H7 (cell line): Measurements from ENCODE around the gene RFK. TPM values are rescaled to one million over a fixed set of nuclear protein-coding genes. Genes with fewer than 3 reads are reported as not detected.

Experiments used
- DNase-seq: peaks from one replicate; pipeline ENCODE4 v3.0.0; 2012
- H3K27me3 ChIP-seq: 2 replicates; pipeline ENCODE4 v1.6.0; 2011; ENCODE audit warnings: mild to moderate bottlenecking, low read length; ENCODE audit not compliant: control insufficient read depth, insufficient read depth
- H3K36me3 ChIP-seq: replicated peaks from 2 replicates; pipeline ENCODE4 v1.5.1; 2011; ENCODE audit warnings: low read length; ENCODE audit not compliant: control insufficient read depth, insufficient read depth
- H3K4me3 ChIP-seq: 2 replicates; pipeline ENCODE4 v1.5.1; 2011; ENCODE audit warnings: low read depth, mild to moderate bottlenecking, control low read depth, low read length, moderate library complexity; ENCODE audit not compliant: insufficient read depth
- total RNA-seq: library from RNA; depleted of rRNA; stranded (reverse); fragments of >200 nt; shearing (Covaris generic); gene quantifications from 2 replicates; pipeline ENCODE4 v1.2.3, GENCODE V29; 2014

RFK gene
- total RNA-seq, 1 experiment from 2014 or later = 15.2 TPM

DNA sequence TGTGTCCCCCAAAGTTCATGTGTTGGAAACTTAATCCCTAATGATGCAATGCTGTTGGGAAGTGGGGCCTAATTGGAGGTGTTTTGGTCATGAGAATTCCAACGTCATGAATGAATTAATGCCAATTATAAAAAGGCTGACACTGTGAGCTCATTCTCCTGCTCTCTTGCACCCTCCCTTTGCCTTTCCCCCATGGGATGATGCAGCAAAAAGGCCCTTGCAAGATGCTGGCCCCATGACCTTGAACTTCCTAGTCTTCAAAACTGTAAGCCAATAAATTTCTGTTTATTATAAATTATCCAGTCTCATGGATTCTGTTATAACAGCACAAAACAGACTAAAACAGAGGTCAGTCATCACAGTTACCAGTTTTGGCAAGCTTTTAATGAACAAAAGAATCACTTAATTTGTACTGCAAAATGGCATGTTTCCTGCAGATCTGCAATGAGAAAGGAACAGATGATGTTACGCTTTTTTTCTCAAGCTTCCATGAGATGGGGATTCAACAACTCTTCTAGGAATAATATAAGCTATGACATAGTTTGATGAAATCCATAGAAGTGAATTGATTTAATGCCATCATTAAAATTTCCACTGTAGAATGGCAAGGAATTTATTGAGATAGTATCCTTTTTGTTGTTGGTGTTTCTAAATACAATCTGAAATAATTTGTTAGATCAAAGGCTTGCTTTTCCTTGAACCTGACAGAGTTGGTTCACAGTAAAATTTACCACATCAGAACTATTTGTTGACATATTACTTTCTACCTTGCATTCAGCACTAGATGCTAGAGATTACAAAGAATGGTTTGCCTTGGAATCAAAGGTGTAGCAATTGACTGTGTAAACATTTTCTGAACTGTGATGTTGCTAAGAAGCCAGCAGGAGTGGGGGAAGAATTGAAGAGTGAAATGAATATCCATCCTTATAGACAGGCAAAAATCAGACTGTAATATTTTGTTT is 29.3 kb upstream of the RFK start:
- DNase-seq = no peak
- H3K4me3 ChIP-seq = no peak overlapping the region
- no peaks in the 10 kb centered on the region for H3K27me3 ChIP-seq
- H3K36me3 ChIP-seq = no peaks in the 10 kb centered on the region

DNA sequence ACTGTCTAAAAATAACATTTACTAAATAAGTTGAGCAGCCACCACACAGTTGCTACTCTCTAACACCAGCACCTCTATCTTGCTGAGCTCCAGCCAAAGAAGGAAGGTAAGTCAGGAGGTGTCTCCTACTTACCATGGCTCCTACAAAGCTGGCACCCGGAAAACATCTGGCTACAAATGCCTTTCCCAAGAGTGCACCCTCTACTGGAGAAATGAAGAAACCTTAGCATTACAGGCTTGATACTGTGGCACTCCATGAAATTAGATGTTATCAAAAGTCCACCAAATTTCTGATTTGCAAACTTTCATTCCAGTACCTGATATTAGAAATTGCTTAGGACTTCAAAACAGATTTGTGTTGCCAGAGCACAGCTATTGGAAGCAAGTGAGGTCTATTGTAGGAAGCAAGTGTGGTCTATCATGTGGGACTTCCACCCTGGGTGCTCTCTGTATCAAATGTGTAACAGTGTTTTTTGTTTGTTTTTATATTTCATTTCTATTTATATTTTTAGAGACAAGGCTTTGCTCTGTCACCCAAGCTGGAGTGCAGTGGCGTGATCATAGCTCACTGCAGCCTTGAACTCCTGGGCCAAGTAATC is 25.7 kb upstream of the RFK start:
- Histone ChIP-seq H3K4me3 (no peak overlapping the region), H3K27me3 (no peaks in the 10 kb centered on the region), H3K36me3 (no peaks in the 10 kb centered on the region)
- DNase-seq = peak; percentile 50

DNA sequence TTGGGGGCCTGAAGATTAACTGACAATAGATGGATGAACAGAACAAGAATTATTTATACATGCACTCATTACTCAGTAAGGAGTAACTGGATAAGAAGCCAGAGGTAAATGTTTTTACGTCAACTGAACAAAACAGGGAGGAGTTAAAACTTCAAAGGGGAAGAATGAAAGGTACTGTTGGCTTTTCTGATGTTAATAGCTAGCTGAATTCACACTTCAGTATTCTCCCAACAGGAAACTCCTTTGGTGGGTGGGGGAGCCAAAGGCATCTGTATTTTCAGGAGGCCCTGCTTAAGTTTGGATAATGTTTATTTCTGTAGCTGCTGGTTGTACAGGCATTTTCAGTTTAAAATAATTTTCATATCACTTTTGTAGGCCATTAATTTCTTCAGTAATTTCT is 23.2 kb upstream of the RFK start:
- DNase-seq = peak; percentile 52
- Histone ChIP-seq H3K4me3 (no peak overlapping the region), H3K36me3 (no peaks in the 10 kb centered on the region), H3K27me3 (no peaks in the 10 kb centered on the region)

DNA sequence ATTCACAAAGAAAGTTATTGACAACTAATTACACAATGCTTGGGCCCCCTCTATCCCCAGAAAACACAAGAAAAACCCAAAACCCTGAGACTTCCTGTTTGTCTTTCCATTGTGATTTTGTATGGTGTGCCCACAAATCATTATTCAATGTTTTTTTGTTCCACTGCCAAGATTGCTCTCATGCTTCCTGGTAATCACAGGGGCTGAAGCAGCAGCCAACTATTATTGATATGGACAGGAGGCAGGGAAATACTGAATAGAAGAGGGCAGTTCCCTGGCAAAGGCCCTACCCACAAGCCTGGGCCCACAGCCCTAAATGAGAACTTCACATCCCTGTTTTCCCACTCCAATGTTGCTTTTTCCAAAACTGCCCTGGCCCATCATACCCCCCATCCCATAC is 21.5 kb upstream of the RFK start:
- Histone ChIP-seq H3K27me3 (no peaks in the 10 kb centered on the region), H3K4me3 (no peak overlapping the region), H3K36me3 (no peaks in the 10 kb centered on the region)
- no peak for DNase-seq

DNA sequence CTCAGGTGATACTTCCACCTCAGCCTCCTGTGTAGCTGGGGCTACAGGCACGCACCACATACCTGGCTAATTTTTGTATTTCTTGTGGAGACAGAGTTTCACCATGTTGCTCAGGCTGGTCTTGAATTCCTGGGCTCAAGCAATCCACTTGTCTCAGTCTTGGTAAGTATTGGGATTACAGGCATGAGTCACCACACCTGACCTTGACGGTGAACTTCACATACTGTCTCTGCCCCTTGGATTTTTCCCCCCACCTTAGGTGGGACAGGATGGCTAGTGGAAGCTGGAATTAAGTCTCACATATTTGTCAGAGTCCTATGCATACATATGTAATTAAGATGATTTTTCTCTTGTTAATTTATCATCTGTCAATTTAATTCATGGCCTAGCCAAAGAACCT is 20.9 kb upstream of the RFK start:
- Histone ChIP-seq H3K27me3 (no peaks in the 10 kb centered on the region), H3K4me3 (no peak overlapping the region), H3K36me3 (no peaks in the 10 kb centered on the region)
- no peak for DNase-seq

DNA sequence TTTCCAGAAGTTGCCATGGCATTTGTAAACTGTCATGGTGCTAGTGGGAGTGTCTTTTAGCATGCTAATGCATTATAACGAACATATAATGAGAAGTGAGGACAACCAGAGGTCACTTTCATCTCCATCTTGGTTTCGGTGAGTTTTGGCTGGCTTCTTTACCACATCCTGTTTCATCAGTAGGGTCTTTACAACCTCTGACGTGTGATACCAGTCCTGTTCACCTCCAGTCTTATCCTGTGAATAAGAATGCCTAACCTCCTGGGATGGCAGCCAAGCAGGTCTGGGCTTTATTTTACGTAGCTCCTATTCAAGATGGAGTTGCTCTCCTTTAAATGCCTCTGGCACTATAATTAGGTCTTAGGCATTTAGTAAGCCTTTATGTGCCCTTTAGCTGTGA is 20.4 kb upstream of the RFK start:
- Histone ChIP-seq H3K36me3 (no peaks in the 10 kb centered on the region), H3K4me3 (no peak overlapping the region), H3K27me3 (no peaks in the 10 kb centered on the region)
- DNase-seq = no peak

DNA sequence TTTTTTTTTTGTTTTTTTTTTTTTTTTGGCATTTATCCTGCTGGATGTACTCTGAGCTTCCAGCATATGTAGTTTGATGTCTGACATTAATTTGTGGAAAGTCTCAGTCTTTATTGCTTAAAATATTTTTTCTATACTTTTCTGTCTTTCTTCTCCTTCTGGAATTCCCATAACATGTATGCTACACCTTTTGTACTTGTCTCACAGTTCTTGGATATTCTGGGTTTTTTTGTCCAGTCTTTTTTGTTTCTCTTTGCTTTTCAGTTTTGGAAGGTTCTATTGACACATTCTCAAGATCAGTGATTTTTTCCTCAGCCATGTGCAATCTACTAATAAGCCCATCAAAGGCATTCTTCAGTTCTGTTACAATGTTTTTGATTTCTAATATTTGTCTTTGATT is 19.4 kb upstream of the RFK start:
- no peak overlapping the region for H3K4me3 ChIP-seq
- no peaks in the 10 kb centered on the region for H3K27me3 ChIP-seq
- no peaks in the 10 kb centered on the region for H3K36me3 ChIP-seq
- DNase-seq = no peak

DNA sequence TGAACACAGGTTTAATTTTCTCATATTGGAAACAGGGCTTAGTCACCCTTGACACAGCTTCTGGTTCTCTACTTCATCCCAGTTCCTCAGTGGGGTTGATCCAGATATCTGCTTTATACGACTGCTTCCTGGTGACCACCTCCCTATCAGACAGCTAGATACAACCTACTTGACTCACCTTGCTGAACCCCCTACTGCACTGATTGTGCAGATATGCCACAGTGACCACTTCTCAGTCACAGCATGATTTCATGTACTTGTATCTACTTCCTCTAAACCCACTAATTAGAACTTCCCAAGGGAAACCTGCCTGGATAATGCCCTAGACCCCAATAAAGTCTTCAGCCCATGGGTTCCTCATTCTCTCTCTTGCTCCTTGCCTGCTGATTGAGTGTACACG is 18.4 kb upstream of the RFK start:
- no peak overlapping the region for H3K4me3 ChIP-seq
- H3K36me3 ChIP-seq = no peaks in the 10 kb centered on the region
- DNase-seq = no peak
- H3K27me3 ChIP-seq = no peaks in the 10 kb centered on the region

DNA sequence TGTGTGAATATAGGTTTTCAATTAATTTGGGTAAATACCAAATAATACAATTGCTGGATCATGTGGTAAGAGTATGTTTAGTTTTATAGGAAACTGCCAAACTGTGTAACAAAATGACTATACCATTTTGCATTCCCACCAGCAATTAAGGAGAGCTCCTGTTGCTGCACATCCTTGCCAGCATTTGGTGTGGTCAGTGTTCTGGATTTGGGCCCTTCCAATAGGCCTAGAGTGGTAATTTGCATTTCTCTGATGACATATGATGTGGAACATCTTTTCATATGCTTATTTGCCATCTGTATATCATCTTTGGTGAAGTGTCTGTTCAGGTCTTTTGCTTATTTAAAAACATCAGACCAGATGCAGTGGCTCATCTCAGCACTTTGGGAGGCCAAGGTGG is 11.6 kb upstream of the RFK start:
- no peak for DNase-seq
- Histone ChIP-seq H3K36me3 (no peaks in the 10 kb centered on the region), H3K4me3 (no peak overlapping the region), H3K27me3 (no peaks in the 10 kb centered on the region)

DNA sequence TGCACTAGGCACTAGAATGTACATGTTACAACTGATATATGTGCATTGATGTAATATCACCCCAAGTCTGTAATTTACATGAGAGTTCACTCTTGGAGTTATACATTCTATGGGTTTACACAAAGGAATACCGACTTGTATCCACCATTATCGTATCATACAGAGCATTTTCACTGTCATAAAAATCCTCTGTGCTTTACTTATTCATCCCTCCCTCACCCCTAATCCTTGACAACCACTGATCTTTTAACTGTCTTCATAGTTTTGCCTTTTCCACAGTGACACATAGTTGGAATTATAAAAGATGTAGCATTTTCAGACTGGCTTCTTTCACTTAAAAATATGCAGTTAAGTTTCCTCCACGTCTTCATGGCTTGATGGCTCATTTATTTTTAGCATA is 11.1 kb upstream of the RFK start:
- no peaks in the 10 kb centered on the region for H3K36me3 ChIP-seq
- DNase-seq = no peak
- no peak overlapping the region for H3K4me3 ChIP-seq
- H3K27me3 ChIP-seq = no peaks in the 10 kb centered on the region

DNA sequence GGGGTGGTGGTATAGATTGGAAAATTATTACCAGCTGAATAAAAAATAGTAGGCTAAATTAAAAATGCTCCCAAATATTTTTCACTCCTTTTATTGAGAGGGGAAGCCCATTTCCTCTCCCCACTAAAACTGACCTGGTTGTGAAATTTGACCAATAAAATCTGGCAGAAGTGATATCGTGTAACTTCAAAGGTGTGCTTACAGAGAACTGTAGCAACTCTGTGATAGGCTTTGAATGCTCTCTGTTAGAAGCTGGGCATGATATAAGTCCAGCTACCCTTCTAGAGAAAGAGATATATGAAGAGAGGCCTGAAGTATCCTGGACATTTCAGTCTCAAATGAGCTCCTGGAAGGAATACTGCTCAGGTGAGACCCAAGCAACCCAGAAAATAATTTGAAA is 10.2 kb upstream of the RFK start:
- Histone ChIP-seq H3K36me3 (no peaks in the 10 kb centered on the region), H3K4me3 (no peak overlapping the region), H3K27me3 (no peaks in the 10 kb centered on the region)
- DNase-seq = no peak

DNA sequence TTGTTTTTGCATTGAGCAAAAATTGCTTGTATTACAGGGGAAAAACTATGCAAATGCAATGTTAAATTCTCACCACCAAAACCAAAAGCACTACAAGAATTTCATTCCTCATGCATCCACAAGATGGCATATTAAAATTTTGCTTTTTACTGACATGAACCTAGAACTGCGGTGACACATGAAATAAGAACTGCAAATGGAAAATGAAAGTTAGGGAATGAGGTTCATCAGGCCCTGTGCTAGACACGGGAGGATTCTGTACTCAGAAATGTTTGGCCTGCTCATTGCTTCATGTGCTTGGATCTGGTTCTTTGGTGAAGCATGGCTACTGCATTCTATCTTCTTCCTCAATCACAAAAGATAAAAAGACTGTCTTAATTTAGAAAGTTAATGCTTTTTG is 9.1 kb upstream of the RFK start:
- Histone ChIP-seq H3K36me3 (no peaks in the 10 kb centered on the region), H3K4me3 (no peak overlapping the region), H3K27me3 (no peaks in the 10 kb centered on the region)
- DNase-seq = no peak

DNA sequence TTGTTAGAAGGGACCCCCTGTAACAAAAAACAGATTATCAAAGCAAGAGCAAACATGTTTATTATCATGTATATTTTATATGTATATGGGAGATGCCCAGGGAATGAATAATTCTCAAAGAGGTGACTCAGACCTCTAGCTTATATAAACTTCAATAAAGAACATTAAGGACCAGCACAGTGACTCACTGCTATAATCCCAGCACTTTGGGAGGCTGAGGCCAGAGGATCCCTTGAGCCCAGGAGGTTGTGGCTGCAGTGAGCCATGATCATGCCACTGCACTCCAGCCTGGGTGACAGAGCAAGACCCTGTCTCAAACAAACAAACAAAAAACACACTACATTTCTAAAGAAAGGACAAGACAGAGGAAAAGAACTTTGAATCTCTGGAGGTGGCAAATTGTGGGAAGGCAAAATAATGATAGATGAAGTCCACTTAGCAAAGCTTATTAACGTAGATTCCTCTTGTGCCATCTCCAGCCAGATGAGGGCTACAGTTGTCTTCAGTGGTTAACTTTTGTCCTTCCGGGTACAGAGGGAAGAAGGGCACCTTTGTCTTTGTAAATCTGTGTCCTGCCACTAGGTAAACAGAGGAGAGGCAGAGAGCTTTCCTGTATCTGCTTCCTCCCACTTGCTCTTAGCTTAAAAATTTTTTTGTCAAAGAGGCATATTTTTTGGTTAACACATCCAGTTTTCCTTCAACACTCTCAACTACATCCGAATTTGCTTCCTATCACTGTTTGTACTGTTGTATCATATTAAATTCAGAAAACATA is 7.5 kb upstream of the RFK start:
- H3K27me3 ChIP-seq = no peaks in the 10 kb centered on the region
- no peaks in the 10 kb centered on the region for H3K36me3 ChIP-seq
- H3K4me3 ChIP-seq = no peak overlapping the region
- no peak for DNase-seq

DNA sequence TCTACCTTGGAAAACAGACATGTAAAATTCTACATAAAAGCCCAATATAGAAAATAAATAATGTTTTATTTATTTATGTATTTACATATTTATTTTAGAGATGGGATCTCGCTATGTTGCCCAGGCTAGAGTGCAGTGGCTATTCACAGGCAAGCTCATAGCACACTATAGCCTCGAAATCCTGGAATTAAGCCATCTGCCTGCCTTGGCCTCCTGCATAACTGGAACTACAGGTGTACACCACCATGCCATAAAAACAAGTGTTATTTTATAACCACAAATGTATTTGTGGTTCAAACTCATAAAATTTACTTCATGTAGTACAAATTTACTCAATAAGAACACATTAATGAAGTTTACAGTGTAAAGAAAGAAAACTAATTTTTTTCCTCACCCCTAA is 7.0 kb upstream of the RFK start:
- H3K36me3 ChIP-seq = no peaks in the 10 kb centered on the region

More for the DNA sequence above, 7.0 kb upstream of the RFK start:
- H3K4me3 ChIP-seq = no peak overlapping the region
- no peak for DNase-seq
- no peaks in the 10 kb centered on the region for H3K27me3 ChIP-seq
